GM21526 (cell line): ENCODE results near the gene SLC39A3.

ENCODE experiments used
- ATAC-seq: cut with Tn5 transposase; IDR thresholded peaks from one replicate; pipeline ENCODE4 v1.9.1; 2021; ENCODE audit warnings: moderate library complexity; ENCODE audit not compliant: unreplicated experiment, low FRiP score

Gene SLC39A3

GRCh38 chr19:2769218-2769617, 29.4 kb upstream of the SLC39A3 start:
- ATAC-seq: no peak

- no peak for ATAC-seq
Observed at GRCh38 chr19:2768365-2769132, 28.7 kb upstream of the SLC39A3 start.

GRCh38 chr19:2767688-2768087, 27.9 kb upstream of the SLC39A3 start:
- no peak for ATAC-seq

- ATAC-seq: no peak
Observed at GRCh38 chr19:2766594-2767372, 27.0 kb upstream of the SLC39A3 start.

GRCh38 chr19:2765376-2765775, 25.6 kb upstream of the SLC39A3 start:
- no peak for ATAC-seq

GRCh38 chr19:2764945-2765344, 25.1 kb upstream of the SLC39A3 start:
- ATAC-seq: no peak

- no peak for ATAC-seq
Observed at GRCh38 chr19:2763687-2764086, 23.9 kb upstream of the SLC39A3 start.

GRCh38 chr19:2762783-2763496, 23.1 kb upstream of the SLC39A3 start:
- no peak for ATAC-seq

- no peak for ATAC-seq
Observed at GRCh38 chr19:2761876-2762782, 22.3 kb upstream of the SLC39A3 start.

- ATAC-seq: no peak
Observed at GRCh38 chr19:2761309-2761677, 21.5 kb upstream of the SLC39A3 start.

GRCh38 chr19:2759965-2760364, 20.1 kb upstream of the SLC39A3 start:
- no peak for ATAC-seq

- ATAC-seq: no peak
Observed at GRCh38 chr19:2759362-2759761, 19.5 kb upstream of the SLC39A3 start.

- ATAC-seq: no peak
Observed at GRCh38 chr19:2758601-2759313, 18.9 kb upstream of the SLC39A3 start.

- ATAC-seq: no peak
Observed at GRCh38 chr19:2756921-2757881, 17.4 kb upstream of the SLC39A3 start.

GRCh38 chr19:2756477-2756876, 16.7 kb upstream of the SLC39A3 start:
- ATAC-seq: no peak

GRCh38 chr19:2755811-2756210, 16.0 kb upstream of the SLC39A3 start:
- no peak for ATAC-seq

GRCh38 chr19:2755448-2755705, 15.6 kb upstream of the SLC39A3 start:
- no peak for ATAC-seq

- ATAC-seq: no peak
Observed at GRCh38 chr19:2754659-2755447, 15.0 kb upstream of the SLC39A3 start.
